MG63 (cell line): Measurements from ENCODE around the gene METTL1. TPM values are rescaled to one million over a fixed set of nuclear protein-coding genes. Genes with fewer than 3 reads are reported as not detected.
A peak's percentile ranks its signal among the peaks of the same experiment; 100 is the strongest.

Experiments used
- DNase-seq: peaks from one replicate; pipeline ENCODE4 v3.0.0-alpha.2; 2020
- H3K27me3 ChIP-seq: fragments of 250-450 bp; sonication (Bioruptor Pico); 2 replicates; pipeline ENCODE4 v1.5.1; 2020; ENCODE audit warnings: mild to moderate bottlenecking, moderate library complexity
- H3K36me3 ChIP-seq: fragments of 250-450 bp; sonication (Bioruptor Pico); 2 replicates; pipeline ENCODE4 v1.5.1; 2020; ENCODE audit warnings: mild to moderate bottlenecking, moderate library complexity
- H3K4me3 ChIP-seq: fragments of 250-450 bp; sonication (Bioruptor Pico); 2 replicates; pipeline ENCODE4 v1.5.1; 2020; ENCODE audit warnings: mild to moderate bottlenecking, moderate library complexity
- H3K9me3 ChIP-seq: fragments of 250-450 bp; sonication (Bioruptor Pico); 2 replicates; pipeline ENCODE4 v1.5.1; 2020; ENCODE audit warnings: mild to moderate bottlenecking, moderate library complexity
- total RNA-seq: library from RNA; depleted of rRNA; stranded (reverse); fragments of >200 nt; shearing (Covaris generic); gene quantifications from 2 replicates; pipeline ENCODE4 v1.2.3, GENCODE V29; 2014; ENCODE audit warnings: low replicate concordance

Gene METTL1
- total RNA-seq, 1 experiment from 2014 or later, result 33.6 TPM

DNA sequence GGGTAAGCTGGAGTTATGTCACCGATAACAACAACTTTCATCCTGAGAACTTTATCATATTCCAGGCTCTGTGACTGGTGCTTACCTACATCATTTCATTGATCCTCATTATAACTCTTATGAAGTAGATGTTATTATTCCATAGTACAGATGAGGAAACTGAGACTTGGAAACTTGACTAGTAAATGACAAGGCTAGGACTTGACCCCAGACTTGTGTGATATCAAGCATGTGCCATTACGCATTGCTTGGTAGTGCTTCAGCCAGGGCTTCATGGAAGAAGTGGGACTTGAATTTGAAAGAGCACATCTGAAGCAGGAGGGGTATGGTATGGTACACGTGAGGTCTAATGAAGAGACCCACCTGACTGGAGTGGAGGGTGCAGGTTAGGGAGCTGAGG, 34.8 kb upstream of the METTL1 start:
- no peak for DNase-seq

DNA sequence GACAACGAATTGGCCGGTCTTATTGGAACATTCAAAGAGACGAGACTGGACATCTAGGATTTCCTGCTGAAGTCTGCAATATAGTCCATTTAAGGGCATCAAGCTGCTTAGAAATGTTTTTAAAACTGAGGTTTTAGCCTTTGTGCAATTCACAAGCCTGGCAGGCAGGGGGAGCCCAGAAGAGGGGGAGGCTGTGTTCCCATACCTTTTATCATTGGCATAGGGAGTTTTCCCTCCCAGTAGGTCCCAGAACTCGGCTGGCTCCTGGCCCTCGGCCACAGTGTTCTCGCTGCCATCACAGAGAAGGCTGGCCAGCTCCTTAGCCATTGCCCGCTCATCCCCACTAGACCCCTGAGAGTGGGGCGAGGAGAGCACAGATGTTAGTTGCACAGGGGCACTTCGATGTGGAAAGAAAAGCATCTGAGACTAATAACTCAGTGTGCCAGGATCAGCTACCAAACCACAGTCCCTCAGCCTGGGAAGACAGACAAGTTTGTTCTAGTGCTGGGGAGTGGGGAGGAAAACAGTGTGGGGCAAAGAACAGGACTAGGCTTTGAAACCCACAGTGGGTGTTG, 31.5 kb upstream of the METTL1 start:
- no peak overlapping the region for H3K4me3 ChIP-seq
- peaks cover 59% of the 10 kb centered on the region for H3K36me3 ChIP-seq
- DNase-seq, result peak; percentile 45
- H3K9me3 ChIP-seq, result no peaks in the 10 kb centered on the region
- no peaks in the 10 kb centered on the region for H3K27me3 ChIP-seq

More for the DNA sequence above, 34.8 kb upstream of the METTL1 start:
- Histone ChIP-seq H3K27me3 (no peaks in the 10 kb centered on the region), H3K4me3 (no peak overlapping the region), H3K9me3 (no peaks in the 10 kb centered on the region), H3K36me3 (peaks cover 44% of the 10 kb centered on the region)

DNA sequence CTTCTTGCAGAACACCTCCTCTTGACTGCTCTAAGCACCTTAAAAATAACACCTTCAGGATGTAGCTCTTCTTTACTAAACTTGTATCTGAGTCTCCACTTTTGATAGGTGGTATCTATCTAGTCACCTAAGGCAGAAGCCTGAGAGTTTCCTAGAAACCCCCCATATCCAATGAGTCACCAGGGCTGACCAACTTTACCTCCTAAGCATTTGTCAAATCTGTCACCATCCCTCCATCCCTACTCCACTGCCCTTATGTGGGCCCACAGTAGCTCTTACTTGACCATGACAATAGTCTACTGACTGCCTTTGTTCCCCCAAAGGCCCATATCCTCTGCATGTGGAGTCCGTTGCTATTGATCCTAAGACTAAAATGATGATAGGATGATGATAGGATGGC, 30.7 kb upstream of the METTL1 start:
- Histone ChIP-seq H3K27me3 (no peaks in the 10 kb centered on the region), H3K9me3 (no peaks in the 10 kb centered on the region), H3K4me3 (no peak overlapping the region), H3K36me3 (peaks cover 56% of the 10 kb centered on the region)
- DNase-seq, result no peak

DNA sequence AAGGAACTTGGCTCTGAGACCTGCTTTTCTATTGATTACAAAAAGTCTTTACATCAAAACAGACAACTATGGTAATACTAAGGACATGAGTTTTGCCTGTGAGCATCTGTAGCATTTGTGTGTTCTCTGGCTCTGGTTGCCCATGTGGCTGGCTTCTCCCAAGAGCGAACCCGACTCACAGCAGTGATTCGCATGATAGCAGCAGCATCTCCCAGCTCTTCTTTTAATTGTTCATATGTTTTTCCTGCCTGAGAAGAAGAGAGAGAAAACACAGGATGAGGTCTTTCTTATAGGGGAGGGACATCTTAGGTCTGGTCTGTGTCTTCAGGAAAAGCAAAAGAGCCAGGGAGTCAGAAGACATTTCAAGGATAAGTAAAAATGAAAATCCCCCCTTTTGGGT, 29.1 kb upstream of the METTL1 start:
- no peaks in the 10 kb centered on the region for H3K9me3 ChIP-seq
- no peaks in the 10 kb centered on the region for H3K27me3 ChIP-seq
- no peak overlapping the region for H3K4me3 ChIP-seq
- DNase-seq, result no peak
- peaks cover 68% of the 10 kb centered on the region for H3K36me3 ChIP-seq

DNA sequence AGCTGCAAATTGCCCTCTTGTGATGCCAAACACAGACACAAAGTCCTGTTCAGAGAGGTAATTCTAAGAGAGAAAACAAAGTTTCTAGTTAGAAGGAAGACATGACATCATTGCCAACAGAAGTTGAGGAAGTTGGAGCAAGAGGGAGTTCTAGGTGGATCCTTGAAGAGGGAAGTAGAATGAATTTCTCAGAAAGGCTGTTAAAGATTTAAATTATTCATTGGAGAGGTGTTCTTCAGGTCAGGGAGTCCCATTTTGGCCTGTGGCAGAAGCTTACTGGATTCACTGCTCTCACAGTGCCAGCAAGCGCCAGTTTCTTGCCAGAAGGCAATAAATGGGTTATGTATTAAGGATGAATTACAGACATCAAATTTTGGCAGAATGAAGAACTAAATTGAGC, 26.0 kb upstream of the METTL1 start:
- Histone ChIP-seq H3K27me3 (no peaks in the 10 kb centered on the region), H3K36me3 (peaks cover 75% of the 10 kb centered on the region), H3K9me3 (no peaks in the 10 kb centered on the region), H3K4me3 (no peak overlapping the region)
- DNase-seq, result no peak

DNA sequence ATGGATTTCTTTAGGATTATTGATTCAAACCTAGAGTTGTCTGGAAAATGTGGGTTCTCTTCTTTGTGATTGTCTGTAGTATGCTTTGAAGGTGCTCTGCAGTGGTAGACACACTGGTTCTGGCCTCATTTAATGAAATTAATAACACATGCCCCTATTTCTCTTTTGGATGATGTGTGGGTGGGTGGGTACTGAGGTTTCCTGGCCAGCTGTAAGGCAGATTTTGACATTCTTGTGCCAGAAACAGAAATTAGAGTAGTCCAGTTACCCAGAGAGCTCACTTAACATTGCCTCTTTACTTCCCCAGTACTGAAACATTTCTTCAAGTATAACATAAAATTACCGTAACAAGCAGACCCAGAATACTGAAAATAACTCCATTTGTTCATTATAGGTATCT, 25.1 kb upstream of the METTL1 start:
- DNase-seq, result no peak
- Histone ChIP-seq H3K9me3 (no peaks in the 10 kb centered on the region), H3K4me3 (no peak overlapping the region), H3K27me3 (no peaks in the 10 kb centered on the region), H3K36me3 (peaks cover 75% of the 10 kb centered on the region)

DNA sequence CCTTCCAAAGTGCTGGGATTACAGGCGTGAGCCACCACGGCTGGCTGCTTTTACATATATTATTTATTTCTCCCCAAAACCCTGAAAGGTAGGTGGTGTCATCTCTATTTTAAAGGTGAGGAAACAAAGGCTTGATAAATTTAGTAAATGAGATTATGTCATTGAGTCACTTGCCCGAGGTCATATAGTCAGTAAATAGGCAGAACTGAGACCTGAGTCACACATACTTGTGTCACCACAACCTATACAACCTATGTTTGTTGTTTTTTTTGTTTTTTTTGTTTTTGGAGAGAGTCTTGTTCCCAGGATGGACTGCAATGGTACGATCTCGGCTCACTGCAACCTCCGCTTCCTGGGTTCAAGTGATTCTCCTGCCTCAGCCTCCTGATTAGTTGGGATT, 23.4 kb upstream of the METTL1 start:
- Histone ChIP-seq H3K27me3 (no peaks in the 10 kb centered on the region), H3K36me3 (peaks cover 69% of the 10 kb centered on the region), H3K9me3 (no peaks in the 10 kb centered on the region), H3K4me3 (no peak overlapping the region)
- no peak for DNase-seq

DNA sequence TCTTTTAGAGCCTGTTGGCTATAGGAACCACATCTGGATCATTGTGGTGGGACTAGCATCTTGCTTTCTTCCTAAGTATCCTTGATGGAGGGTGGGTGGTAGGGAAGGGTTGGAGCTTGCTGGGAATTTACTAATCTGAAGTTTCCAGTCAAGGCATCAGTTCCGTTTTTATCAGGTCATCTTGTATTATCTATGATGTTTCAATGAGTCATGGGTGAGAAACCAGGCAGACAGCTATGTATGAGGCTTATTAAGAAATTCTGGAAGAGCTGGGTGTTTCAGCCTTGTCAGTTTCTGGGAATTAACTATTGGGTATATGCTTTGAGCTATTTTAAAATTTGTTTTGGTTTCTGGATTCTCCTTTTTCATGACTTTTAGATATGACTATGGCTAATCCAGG, 22.0 kb upstream of the METTL1 start:
- Histone ChIP-seq H3K36me3 (peaks cover 64% of the 10 kb centered on the region), H3K4me3 (no peak overlapping the region), H3K27me3 (no peaks in the 10 kb centered on the region), H3K9me3 (no peaks in the 10 kb centered on the region)
- no peak for DNase-seq

DNA sequence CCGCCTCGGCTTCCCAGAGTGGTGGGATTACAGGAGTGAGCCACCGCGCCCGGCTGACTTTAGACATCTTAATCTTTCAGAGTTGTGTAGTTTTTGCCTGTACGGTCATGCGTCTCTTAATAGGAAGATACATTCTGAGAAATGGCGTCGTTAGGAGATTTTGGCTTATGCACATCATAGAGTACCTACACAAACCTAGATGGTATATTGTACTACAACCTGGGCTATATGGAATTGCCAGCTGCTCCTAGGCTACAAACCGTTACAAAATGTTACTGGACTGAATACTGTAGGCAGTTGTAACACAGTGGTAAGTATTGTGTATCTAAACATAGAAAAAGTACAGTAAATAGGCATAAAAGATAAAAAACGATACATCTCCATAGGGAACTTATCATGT, 12.0 kb upstream of the METTL1 start:
- peak overlapping the region; percentile 71 for H3K4me3 ChIP-seq
- H3K9me3 ChIP-seq, result no peaks in the 10 kb centered on the region
- H3K36me3 ChIP-seq, result peaks cover 38% of the 10 kb centered on the region
- no peaks in the 10 kb centered on the region for H3K27me3 ChIP-seq
- DNase-seq, result no peak

DNA sequence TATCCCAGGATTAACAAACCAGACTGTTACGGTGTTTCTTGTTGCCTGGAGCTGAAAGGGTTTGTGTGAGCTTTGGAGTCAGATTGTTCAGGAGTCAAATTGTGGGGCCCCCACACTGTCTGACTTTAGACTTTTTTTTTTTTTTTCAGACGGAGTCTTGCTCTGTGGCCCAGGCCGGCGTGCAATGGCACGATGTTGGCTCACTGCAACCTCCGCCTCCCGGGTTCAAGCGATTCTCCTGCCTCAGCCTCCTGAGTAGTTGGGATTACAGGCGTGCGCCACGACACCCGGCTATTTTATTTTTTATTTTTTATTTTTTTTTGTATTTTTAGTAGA, 11.5 kb upstream of the METTL1 start:
- no peaks in the 10 kb centered on the region for H3K27me3 ChIP-seq
- peak overlapping the region; percentile 71 for H3K4me3 ChIP-seq
- DNase-seq, result no peak
- H3K9me3 ChIP-seq, result no peaks in the 10 kb centered on the region
- peaks cover 36% of the 10 kb centered on the region for H3K36me3 ChIP-seq

DNA sequence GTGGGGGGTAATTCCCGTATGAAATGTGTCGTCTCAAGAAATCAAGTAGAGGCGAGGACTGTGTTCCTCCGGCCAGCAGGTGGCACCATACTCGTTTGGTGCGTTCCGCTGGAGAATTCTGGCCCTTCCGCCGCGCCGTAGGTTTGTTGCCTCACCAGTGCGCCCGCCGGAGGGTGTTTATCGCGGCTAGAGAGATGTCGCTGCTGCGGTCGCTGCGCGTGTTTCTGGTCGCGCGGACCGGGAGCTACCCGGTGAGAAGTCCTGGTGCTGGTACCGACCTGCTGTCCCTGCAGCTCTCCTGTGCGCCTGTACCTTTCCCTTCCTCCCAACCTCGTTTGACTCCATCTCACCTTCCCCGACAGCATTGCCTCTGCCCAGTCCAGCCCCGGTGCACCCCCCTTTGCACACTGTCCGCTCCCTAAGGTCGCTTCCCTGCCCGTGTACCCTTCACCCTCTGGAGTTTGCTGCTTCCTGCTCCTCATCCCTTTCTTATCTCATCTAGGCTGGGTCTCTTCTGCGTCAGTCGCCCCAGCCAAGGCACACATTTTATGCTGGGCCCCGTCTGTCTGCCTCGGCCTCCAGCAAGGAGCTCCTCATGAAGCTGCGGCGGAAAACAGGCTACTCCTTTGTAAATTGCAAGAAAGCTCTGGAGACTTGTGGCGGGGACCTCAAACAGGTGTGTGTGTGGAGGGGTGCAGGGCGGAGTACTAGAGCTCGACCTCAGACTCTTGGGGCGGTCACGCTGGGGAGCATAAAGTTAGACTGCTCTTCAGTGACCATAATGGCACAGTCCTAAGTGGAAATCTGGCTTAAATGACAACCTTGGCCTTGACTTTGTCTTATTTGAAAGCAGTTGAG, 10.9 kb upstream of the METTL1 start, which contains the start of gene TSFM:
TSS of gene TSFM (plus strand) at position 180 of the 858 bp plus-strand sequence. CDS start at position 195, 15 bp downstream.
- peak within 1 kb of the TSS; percentile 71 for H3K4me3 ChIP-seq
- peaks cover 36% of the 10 kb centered on the region for H3K36me3 ChIP-seq
- no peaks in the 10 kb centered on the region for H3K9me3 ChIP-seq
- no peaks in the 10 kb centered on the region for H3K27me3 ChIP-seq
- peak; percentile 95 for DNase-seq

DNA sequence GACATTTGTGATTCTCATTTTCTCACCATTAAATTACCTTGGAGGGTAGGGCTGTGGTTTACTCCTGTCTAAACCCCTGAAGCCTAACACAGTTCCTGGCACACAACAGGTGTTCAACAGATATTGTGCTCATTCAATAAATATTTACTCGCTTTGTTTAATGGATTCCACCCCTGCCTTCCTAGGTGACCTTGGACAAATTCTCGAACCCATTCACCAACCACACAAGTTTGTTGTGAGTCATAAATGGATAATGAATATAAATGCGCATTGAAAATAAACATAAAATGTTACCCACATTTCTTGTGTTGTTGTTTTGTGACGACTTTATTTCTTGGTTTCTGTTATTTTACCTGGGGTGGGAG, 10.3 kb upstream of the METTL1 start:
- no peaks in the 10 kb centered on the region for H3K9me3 ChIP-seq
- H3K36me3 ChIP-seq, result peaks cover 35% of the 10 kb centered on the region
- DNase-seq, result no peak
- H3K27me3 ChIP-seq, result no peaks in the 10 kb centered on the region
- H3K4me3 ChIP-seq, result peak overlapping the region; percentile 71

DNA sequence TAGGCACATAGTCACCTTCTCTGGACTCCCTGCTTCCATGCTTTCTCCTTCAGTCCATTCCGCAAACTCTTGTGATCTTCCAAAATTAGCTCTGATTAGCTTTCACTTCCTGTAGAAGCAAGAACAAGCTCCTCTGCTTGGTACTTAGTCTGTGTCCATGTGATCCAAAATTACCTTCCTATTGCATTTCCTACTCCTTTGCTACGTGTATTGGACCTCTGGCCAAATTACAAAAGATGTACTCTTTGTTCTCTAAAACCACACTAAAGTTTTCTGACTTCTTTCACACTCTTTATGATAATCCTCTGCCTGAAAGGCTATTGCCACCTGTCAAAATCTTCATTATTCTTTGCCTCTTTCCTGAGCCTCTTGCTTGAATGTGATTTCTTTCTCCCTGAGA, 9.9 kb upstream of the METTL1 start:
- H3K4me3 ChIP-seq, result no peak overlapping the region
- no peaks in the 10 kb centered on the region for H3K9me3 ChIP-seq
- no peaks in the 10 kb centered on the region for H3K27me3 ChIP-seq
- peaks cover 33% of the 10 kb centered on the region for H3K36me3 ChIP-seq
- DNase-seq, result no peak

DNA sequence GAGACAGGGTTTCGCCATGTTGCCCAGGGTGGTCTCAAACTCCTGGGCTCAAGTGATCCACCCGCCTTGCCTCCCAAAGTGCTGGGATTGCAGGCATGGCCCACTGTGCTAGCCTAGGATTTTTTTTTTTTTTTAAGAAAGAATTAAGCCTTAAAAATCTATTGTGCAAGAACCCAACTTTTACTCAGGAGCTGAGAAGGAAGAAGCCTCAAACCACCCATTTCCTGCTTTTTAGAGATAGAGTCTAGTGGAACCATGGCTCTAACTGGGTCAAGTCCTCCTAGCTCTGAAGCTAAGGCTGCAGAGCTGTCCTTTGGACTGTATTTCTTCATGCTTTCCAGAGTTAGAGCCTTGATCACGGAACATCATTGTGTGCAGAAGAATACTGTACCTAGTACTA, 9.3 kb upstream of the METTL1 start:
- Histone ChIP-seq H3K9me3 (no peaks in the 10 kb centered on the region), H3K4me3 (no peak overlapping the region), H3K27me3 (no peaks in the 10 kb centered on the region), H3K36me3 (peaks cover 28% of the 10 kb centered on the region)
- DNase-seq, result no peak

DNA sequence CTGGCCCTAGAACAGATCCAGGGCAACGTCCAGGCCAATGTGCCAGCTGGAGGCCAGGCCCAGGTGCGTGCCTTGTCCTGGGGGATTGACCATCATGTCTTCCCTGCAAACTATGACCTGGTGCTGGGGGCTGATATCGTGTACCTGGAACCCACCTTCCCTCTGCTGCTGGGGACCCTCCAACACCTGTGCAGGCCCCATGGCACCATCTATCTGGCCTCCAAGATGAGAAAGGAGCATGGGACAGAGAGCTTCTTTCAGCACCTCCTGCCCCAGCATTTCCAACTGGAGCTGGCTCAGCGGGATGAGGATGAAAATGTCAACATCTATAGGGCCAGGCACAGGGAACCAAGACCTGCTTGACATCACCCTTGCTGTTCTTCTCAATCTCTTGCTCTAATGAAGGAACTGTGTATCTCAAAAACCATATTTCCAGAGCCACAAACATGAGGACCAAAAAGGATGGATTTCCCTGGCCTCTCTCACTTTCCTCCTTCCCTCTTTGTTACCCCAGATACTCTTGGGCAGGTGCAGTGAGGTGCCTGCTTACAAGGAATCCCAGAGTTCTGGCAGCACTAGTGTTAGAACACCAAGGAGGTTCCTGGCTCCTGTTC, 8.5 kb upstream of the METTL1 start:
- Histone ChIP-seq H3K4me3 (no peak overlapping the region), H3K36me3 (peaks cover 27% of the 10 kb centered on the region), H3K27me3 (no peaks in the 10 kb centered on the region), H3K9me3 (no peaks in the 10 kb centered on the region)
- DNase-seq, result no peak

DNA sequence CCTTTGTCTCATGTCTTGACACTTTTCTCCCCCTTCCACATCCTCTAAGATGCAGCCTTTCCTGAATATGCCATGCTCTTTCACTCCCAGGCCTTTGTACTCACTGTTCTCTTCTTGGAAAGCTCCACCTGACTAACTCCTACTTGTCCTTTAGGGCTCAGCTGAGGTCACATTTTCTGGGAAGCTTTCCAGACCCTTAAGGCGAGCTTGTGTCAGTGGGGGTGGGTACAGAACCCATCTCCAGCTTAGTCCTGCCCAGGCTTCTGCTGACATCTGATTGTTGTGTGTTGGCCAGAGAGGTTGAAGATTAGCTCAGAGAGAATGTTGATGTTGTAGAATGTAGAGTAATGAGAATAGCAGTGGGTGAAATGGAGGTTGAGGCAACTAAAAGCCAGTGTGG, 7.8 kb upstream of the METTL1 start:
- peaks cover 22% of the 10 kb centered on the region for H3K36me3 ChIP-seq
- H3K4me3 ChIP-seq, result no peak overlapping the region
- DNase-seq, result no peak

DNA sequence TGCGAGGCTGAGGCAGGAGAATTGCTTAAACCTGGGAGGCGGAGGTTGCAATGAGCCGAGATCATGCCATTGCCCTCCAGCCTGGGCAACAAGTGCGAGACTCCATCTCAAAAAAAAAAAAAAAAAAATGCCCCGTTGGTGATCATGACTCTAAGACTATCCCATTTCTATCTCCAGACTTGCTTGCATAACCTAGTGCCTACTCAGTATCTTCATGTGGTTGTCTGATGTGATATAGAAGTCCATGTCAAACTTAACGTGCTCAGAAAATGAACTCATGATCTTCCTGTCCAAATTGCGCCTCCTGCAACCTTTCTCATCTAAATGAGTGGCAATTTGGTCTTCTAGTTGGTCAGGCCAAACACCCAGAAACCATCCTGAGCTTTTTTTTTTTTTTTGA, 6.0 kb upstream of the METTL1 start:
- no peaks in the 10 kb centered on the region for H3K9me3 ChIP-seq
- H3K4me3 ChIP-seq, result no peak overlapping the region
- peaks cover 22% of the 10 kb centered on the region for H3K36me3 ChIP-seq
- no peaks in the 10 kb centered on the region for H3K27me3 ChIP-seq
- no peak for DNase-seq

More for the DNA sequence above, 7.8 kb upstream of the METTL1 start:
- H3K9me3 ChIP-seq, result no peaks in the 10 kb centered on the region
- H3K27me3 ChIP-seq, result no peaks in the 10 kb centered on the region

DNA sequence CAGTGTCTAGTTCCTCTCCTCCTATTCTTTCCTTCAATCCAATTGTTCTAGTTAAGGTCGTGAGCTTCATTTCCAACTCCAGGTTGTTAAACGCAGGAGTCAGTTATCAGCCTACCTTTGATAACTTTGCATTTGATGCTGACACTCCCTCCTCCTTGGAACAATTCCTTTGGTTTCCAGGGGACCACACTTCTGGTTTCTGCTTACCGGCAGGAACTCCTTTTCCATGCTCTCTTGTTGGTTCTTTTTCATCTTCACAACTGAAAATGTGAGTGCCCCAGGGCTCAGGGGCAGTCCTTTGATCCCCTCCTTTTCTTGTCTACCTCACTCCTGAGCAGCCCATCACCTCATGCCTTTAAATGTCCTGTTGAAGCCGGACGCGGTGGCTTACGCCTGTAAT, 5.5 kb upstream of the METTL1 start:
- H3K4me3 ChIP-seq, result no peak overlapping the region
- H3K36me3 ChIP-seq, result peaks cover 22% of the 10 kb centered on the region
- H3K9me3 ChIP-seq, result no peaks in the 10 kb centered on the region
- no peaks in the 10 kb centered on the region for H3K27me3 ChIP-seq
- DNase-seq, result no peak
